Fibroblast of lung (primary cell): ENCODE data around the gene ARSH.

Experiments used
- EZH2 ChIP-seq: IDR thresholded peaks from 2 replicates; pipeline ENCODE4 v1.5.1; 2012; ENCODE audit warnings: low read length, control low read depth, mild to moderate bottlenecking; ENCODE audit errors: missing control alignments
- TF ChIP-seq, protein P1 (sequence below), 2 donors: IDR thresholded peaks in 1 of 2; conservative IDR thresholded peaks in 1 of 2; 1 replicate in 1 of 2; 2 replicates in 1 of 2; pipeline ENCODE4 v1.5.1; 2011 to 2012; ENCODE audit warnings: low read length in 2 of 2, control low read depth in 1 of 2, inconsistent platforms in 1 of 2, low read depth in 1 of 2, mild to moderate bottlenecking in 1 of 2

GRCh38 chrX:3066555-3066954 is 60.2 kb downstream of the ARSH start:
- TF ChIP-seq, protein P1, sequence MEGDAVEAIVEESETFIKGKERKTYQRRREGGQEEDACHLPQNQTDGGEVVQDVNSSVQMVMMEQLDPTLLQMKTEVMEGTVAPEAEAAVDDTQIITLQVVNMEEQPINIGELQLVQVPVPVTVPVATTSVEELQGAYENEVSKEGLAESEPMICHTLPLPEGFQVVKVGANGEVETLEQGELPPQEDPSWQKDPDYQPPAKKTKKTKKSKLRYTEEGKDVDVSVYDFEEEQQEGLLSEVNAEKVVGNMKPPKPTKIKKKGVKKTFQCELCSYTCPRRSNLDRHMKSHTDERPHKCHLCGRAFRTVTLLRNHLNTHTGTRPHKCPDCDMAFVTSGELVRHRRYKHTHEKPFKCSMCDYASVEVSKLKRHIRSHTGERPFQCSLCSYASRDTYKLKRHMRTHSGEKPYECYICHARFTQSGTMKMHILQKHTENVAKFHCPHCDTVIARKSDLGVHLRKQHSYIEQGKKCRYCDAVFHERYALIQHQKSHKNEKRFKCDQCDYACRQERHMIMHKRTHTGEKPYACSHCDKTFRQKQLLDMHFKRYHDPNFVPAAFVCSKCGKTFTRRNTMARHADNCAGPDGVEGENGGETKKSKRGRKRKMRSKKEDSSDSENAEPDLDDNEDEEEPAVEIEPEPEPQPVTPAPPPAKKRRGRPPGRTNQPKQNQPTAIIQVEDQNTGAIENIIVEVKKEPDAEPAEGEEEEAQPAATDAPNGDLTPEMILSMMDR (conservative IDR thresholded peaks at IDR 0.05 in 1 of 2, IDR thresholded peaks at IDR 0.05 in 1 of 2; ENCODE audit: low read depth in 1 of 2, low read length in 2 of 2): no peak
- no peak for TF ChIP-seq EZH2
